Measurements from ENCODE around the gene KCND3.

GRCh38 chr1:111980686-111981085 lies 8.8 kb downstream of the KCND3 start:
- TF ChIP-seq CTCF (IDR thresholded peaks at IDR 0.05; ENCODE audit: insufficient read depth, low read depth, low read length) = no peak
- TF ChIP-seq EZH2 (IDR thresholded peaks at IDR 0.05; ENCODE audit: insufficient read depth, low read length) = no peak

All from astrocyte (in vitro differentiated cells and primary cell).